Gastrocnemius medialis (tissue), 4 donors: ENCODE data around the gene EXTL2.

Experiments used
- CTCF ChIP-seq, 5 experiments: fragments of 450-650 bp in 3 of 5; fragments of 200-600 bp in 2 of 5; sonication (generic) in 2 of 5; IDR thresholded peaks in 4 of 5; conservative IDR thresholded peaks in 1 of 5; 1 replicate in 4 of 5; 2 replicates in 1 of 5; pipeline ENCODE4 v1.5.1; 2016 to 2019; ENCODE audit warnings: antibody characterized with exemption in 5 of 5, mild to moderate bottlenecking in 3 of 5, moderate library complexity in 3 of 5
- POLR2A ChIP-seq, 2 donors: fragments of 450-650 bp; IDR thresholded peaks; one replicate each; pipeline ENCODE4 v1.6.1; 2017; ENCODE audit warnings: antibody characterized with exemption in 2 of 2, mild to moderate bottlenecking in 2 of 2, moderate library complexity in 2 of 2

- TF ChIP-seq CTCF (IDR thresholded peaks at IDR 0.05 in 4 of 5, conservative IDR thresholded peaks at IDR 0.05 in 1 of 5): no peak
- no peak for TF ChIP-seq POLR2A (IDR thresholded peaks at IDR 0.05)
Observed at GRCh38 chr1:100847361-100848082, 47.1 kb downstream of the EXTL2 start.
